22Rv1 (cell line): Measurements from ENCODE around the gene VENTX.

Experiments used
- H3K27ac ChIP-seq: fragments of 450-650 bp; 2 replicates; pipeline ENCODE4 v1.5.1; 2017
- CTCF ChIP-seq: fragments of 450-650 bp; IDR thresholded peaks from 2 replicates; pipeline ENCODE4 v1.5.1; 2017; ENCODE audit warnings: mild to moderate bottlenecking
- ZFX ChIP-seq: fragments of 450-650 bp; IDR thresholded peaks from 2 replicates; pipeline ENCODE4 v1.6.1; 2017; ENCODE audit warnings: antibody characterized with exemption, borderline replicate concordance

The VENTX gene

DNA sequence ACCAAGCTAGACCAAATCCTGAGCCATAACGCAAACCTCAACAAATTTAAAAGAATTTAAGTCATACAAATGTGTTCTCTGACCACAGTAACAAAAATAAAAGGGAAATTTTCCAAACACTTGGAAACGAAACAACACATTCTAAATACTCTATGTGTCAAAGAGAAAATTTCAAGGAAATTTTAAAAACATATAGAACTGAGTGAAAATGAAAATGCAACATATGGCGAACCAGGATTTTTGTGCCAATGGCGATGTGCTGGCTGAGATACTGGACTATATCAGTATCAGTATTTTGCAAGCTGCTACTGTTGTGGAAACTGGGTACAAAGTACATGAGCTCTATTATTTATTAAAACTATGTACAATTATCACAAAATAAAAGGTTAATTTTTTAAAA lies 43.5 kb upstream of the VENTX start:
- TF ChIP-seq CTCF (no peak), ZFX (no peak)
- no peak overlapping the region for H3K27ac ChIP-seq

- TF ChIP-seq ZFX (no peak), CTCF (no peak)
- H3K27ac ChIP-seq = no peak overlapping the region
Measured at GRCh38 chr10:133195096-133195495, 42.6 kb upstream of the VENTX start.

GRCh38 chr10:133195611-133196010 lies 42.0 kb upstream of the VENTX start:
- H3K27ac ChIP-seq = no peak overlapping the region
- TF ChIP-seq ZFX = no peak
- no peak for TF ChIP-seq CTCF

- H3K27ac ChIP-seq = no peak overlapping the region
- no peak for TF ChIP-seq ZFX
- no peak for TF ChIP-seq CTCF
Measured at GRCh38 chr10:133196221-133196915, 41.3 kb upstream of the VENTX start.

DNA sequence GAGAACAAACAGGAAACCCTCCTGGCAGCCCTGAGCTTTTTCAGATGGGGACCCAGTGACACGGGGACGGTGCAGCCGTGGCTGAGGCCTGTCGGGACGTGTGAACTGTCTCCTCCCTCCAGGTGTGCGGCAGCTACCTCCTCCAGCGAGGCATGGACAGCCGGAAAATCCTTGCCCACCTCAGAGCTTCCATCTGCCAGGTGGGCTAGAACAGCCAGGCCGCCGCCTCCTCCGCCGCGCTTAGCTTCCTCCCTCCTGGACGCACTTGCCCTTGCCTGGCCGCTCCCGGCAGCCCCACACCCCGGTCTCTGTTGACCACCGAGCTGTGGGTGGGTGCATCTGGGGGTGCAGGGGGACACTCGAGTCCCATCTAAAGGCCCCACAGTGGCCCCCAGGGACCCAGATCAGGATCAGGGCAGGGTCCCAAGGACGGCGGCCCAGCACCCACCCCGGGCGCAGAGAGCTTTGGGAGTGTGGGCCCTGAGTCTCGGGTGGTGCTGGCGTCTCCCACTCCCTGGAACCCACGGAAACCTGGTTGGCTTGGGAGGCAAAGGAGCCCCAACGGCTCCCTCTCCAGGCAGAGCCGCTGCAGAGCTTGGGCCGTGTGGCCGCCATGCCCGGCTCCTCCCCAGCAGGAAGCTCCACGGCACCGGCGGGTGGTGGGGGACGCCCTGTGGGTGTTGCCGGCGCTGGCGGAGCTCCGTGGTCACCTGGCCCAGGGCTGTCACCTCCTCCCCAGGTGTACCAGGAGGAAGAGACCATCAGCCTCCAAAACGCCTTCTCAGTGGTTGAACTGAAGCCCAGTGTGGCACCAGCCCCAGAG lies 40.5 kb upstream of the VENTX start:
- no peak overlapping the region for H3K27ac ChIP-seq
- TF ChIP-seq ZFX = no peak
- TF ChIP-seq CTCF = no peak

DNA sequence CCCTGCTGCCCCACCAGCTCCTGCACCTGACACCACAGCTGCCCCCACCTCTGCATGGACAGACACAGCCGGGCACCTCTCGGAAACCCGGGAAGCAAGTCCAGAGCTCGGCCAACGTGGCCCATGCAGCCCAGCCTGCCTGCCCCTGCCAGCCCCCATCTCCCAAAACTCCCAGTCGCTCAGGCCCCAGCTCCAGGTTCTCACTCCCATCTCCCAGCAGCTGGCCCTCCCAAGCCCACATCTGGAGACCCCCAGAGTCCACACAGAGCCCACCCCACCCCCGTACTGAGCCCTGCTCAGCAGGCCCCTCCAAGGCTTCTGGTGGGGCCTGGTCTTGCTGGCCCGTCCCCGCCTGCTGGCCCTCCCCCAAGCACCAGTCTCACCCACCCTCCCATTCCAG lies 39.9 kb upstream of the VENTX start:
- TF ChIP-seq CTCF (no peak), ZFX (no peak)
- no peak overlapping the region for H3K27ac ChIP-seq

GRCh38 chr10:133198206-133198605 lies 39.4 kb upstream of the VENTX start:
- TF ChIP-seq ZFX = no peak
- no peak for TF ChIP-seq CTCF
- no peak overlapping the region for H3K27ac ChIP-seq
